Panc1 (cell line): ENCODE data around the gene MEIS1.

ENCODE experiments used
- TF ChIP-seq, protein P1 (sequence below), 2 experiments: IDR thresholded peaks; 2 replicates each; pipeline ENCODE4 v1.6.1; 2011 to 2012; ENCODE audit warnings: low read depth in 2 of 2, control low read depth in 1 of 2, low read length in 1 of 2, mild to moderate bottlenecking in 1 of 2, moderate library complexity in 1 of 2; ENCODE audit not compliant: insufficient read depth in 1 of 2
- TF ChIP-seq, protein P2 (sequence below): fragments of 450-650 bp; IDR thresholded peaks from 2 replicates; pipeline ENCODE4 v1.5.1; 2017; ENCODE audit warnings: mild to moderate bottlenecking

DNA sequence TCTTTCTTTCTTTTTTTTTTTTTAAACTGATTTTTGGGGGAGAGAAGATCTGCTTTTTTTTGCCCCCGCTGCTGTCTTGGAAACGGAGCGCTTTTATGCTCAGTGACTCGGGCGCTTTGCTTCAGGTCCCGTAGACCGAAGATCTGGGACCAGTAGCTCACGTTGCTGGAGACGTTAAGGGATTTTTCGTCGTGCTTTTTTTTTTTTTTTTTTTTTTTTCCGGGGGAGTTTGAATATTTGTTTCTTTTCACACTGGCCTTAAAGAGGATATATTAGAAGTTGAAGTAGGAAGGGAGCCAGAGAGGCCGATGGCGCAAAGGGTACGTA, 587 bp downstream of the MEIS1 start:
- TF ChIP-seq, protein P1, sequence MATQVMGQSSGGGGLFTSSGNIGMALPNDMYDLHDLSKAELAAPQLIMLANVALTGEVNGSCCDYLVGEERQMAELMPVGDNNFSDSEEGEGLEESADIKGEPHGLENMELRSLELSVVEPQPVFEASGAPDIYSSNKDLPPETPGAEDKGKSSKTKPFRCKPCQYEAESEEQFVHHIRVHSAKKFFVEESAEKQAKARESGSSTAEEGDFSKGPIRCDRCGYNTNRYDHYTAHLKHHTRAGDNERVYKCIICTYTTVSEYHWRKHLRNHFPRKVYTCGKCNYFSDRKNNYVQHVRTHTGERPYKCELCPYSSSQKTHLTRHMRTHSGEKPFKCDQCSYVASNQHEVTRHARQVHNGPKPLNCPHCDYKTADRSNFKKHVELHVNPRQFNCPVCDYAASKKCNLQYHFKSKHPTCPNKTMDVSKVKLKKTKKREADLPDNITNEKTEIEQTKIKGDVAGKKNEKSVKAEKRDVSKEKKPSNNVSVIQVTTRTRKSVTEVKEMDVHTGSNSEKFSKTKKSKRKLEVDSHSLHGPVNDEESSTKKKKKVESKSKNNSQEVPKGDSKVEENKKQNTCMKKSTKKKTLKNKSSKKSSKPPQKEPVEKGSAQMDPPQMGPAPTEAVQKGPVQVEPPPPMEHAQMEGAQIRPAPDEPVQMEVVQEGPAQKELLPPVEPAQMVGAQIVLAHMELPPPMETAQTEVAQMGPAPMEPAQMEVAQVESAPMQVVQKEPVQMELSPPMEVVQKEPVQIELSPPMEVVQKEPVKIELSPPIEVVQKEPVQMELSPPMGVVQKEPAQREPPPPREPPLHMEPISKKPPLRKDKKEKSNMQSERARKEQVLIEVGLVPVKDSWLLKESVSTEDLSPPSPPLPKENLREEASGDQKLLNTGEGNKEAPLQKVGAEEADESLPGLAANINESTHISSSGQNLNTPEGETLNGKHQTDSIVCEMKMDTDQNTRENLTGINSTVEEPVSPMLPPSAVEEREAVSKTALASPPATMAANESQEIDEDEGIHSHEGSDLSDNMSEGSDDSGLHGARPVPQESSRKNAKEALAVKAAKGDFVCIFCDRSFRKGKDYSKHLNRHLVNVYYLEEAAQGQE (IDR thresholded peaks at IDR 0.05; ENCODE audit: insufficient read depth in 1 of 2, low read depth in 2 of 2, low read length in 1 of 2): no peak
- TF ChIP-seq, protein P2, sequence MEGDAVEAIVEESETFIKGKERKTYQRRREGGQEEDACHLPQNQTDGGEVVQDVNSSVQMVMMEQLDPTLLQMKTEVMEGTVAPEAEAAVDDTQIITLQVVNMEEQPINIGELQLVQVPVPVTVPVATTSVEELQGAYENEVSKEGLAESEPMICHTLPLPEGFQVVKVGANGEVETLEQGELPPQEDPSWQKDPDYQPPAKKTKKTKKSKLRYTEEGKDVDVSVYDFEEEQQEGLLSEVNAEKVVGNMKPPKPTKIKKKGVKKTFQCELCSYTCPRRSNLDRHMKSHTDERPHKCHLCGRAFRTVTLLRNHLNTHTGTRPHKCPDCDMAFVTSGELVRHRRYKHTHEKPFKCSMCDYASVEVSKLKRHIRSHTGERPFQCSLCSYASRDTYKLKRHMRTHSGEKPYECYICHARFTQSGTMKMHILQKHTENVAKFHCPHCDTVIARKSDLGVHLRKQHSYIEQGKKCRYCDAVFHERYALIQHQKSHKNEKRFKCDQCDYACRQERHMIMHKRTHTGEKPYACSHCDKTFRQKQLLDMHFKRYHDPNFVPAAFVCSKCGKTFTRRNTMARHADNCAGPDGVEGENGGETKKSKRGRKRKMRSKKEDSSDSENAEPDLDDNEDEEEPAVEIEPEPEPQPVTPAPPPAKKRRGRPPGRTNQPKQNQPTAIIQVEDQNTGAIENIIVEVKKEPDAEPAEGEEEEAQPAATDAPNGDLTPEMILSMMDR: no peak
